IMR-90 (cell line): ENCODE measurements around the gene HMCES.

Source experiments
- CTCF ChIP-seq: conservative IDR thresholded peaks from 2 replicates; pipeline ENCODE4 v1.5.1; 2012; ENCODE audit warnings: mild to moderate bottlenecking, low read depth, low read length, improper control_type of control experiment
- FOS ChIP-seq: fragments of 150-350 bp; IDR thresholded peaks from 2 replicates; pipeline ENCODE4 v1.6.1; 2016; ENCODE audit warnings: low read depth, low read length
- MXI1 ChIP-seq: IDR thresholded peaks from 2 replicates; pipeline ENCODE4 v1.6.1; 2012; ENCODE audit warnings: low read depth, mild to moderate bottlenecking, low read length, moderate library complexity, borderline replicate concordance
- POLR2A ChIP-seq: IDR thresholded peaks from 2 replicates; pipeline ENCODE4 v1.6.1; 2012; ENCODE audit warnings: mild to moderate bottlenecking, low read depth, low read length
- RAD21 ChIP-seq: IDR thresholded peaks from 2 replicates; pipeline ENCODE4 v1.6.1; 2012; ENCODE audit warnings: low read length, improper control_type of control experiment
- RCOR1 ChIP-seq: IDR thresholded peaks from 2 replicates; pipeline ENCODE4 v1.6.1; 2012; ENCODE audit warnings: mild to moderate bottlenecking, low read length, improper control_type of control experiment; ENCODE audit not compliant: insufficient replicate concordance

GRCh38 chr3:129249284-129250065 lies 29.2 kb upstream of the HMCES start, which contains the start of gene COPG1:
- TF ChIP-seq POLR2A (peak; percentile 97), CTCF (no peak), RAD21 (no peak), MXI1 (no peak), FOS (no peak), RCOR1 (no peak)
